Measurements from ENCODE around the gene LBX2. TPM values are rescaled to one million over a fixed set of nuclear protein-coding genes. Genes with fewer than 3 reads are reported as not detected.

The LBX2 gene
- total and polyA plus RNA-seq, 9 of the 15 experiments (the other 6 are each of a cell fraction or from before 2014, with no cell fraction given): 0.39 to 6.2 (median 1.8) TPM; not detected in 1

DNA sequence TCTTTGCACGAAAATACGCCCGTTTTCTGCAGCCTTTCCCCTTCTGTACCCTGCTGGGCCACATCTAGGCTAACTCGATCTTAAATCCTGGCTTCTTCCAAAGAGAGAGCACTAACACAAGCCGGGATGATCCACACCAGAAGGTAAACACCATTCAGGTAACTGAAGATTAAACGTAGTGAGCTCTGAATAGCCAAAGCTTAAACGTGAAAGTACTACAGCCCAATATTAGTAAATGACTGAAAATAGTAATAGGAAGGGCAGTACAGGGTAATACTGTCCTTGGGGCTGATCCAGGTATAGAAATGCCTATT is 26.5 kb downstream of the LBX2 start (continued):
- no peak for TF ChIP-seq NR2C2 (CRISPR knock-in tag; IDR thresholded peaks at IDR 0.05)
- TF ChIP-seq NR2C2 (tag; IDR thresholded peaks at IDR 0.05): peak; percentile 97; the same call in 1 of the 2 replicates
- TF ChIP-seq MAX (CRISPR knock-in tag; IDR thresholded peaks at IDR 0.05): no peak
- no peak for TF ChIP-seq SRSF3 (IDR thresholded peaks at IDR 0.05; ENCODE audit: insufficient read depth, low read length)
- no peak for TF ChIP-seq CHD2 (IDR thresholded peaks at IDR 0.05; ENCODE audit: low read depth, low read length)
- TF ChIP-seq ZNF778 (CRISPR knock-in tag; IDR thresholded peaks at IDR 0.05): no peak
- TF ChIP-seq MTA1 (IDR thresholded peaks at IDR 0.05; ENCODE audit: borderline replicate concordance): no peak
- TF ChIP-seq ZNF668 (CRISPR knock-in tag; IDR thresholded peaks at IDR 0.05): no peak
- TF ChIP-seq IFI16 (CRISPR knock-in tag; IDR thresholded peaks at IDR 0.05): no peak
- TF ChIP-seq, protein P1, sequence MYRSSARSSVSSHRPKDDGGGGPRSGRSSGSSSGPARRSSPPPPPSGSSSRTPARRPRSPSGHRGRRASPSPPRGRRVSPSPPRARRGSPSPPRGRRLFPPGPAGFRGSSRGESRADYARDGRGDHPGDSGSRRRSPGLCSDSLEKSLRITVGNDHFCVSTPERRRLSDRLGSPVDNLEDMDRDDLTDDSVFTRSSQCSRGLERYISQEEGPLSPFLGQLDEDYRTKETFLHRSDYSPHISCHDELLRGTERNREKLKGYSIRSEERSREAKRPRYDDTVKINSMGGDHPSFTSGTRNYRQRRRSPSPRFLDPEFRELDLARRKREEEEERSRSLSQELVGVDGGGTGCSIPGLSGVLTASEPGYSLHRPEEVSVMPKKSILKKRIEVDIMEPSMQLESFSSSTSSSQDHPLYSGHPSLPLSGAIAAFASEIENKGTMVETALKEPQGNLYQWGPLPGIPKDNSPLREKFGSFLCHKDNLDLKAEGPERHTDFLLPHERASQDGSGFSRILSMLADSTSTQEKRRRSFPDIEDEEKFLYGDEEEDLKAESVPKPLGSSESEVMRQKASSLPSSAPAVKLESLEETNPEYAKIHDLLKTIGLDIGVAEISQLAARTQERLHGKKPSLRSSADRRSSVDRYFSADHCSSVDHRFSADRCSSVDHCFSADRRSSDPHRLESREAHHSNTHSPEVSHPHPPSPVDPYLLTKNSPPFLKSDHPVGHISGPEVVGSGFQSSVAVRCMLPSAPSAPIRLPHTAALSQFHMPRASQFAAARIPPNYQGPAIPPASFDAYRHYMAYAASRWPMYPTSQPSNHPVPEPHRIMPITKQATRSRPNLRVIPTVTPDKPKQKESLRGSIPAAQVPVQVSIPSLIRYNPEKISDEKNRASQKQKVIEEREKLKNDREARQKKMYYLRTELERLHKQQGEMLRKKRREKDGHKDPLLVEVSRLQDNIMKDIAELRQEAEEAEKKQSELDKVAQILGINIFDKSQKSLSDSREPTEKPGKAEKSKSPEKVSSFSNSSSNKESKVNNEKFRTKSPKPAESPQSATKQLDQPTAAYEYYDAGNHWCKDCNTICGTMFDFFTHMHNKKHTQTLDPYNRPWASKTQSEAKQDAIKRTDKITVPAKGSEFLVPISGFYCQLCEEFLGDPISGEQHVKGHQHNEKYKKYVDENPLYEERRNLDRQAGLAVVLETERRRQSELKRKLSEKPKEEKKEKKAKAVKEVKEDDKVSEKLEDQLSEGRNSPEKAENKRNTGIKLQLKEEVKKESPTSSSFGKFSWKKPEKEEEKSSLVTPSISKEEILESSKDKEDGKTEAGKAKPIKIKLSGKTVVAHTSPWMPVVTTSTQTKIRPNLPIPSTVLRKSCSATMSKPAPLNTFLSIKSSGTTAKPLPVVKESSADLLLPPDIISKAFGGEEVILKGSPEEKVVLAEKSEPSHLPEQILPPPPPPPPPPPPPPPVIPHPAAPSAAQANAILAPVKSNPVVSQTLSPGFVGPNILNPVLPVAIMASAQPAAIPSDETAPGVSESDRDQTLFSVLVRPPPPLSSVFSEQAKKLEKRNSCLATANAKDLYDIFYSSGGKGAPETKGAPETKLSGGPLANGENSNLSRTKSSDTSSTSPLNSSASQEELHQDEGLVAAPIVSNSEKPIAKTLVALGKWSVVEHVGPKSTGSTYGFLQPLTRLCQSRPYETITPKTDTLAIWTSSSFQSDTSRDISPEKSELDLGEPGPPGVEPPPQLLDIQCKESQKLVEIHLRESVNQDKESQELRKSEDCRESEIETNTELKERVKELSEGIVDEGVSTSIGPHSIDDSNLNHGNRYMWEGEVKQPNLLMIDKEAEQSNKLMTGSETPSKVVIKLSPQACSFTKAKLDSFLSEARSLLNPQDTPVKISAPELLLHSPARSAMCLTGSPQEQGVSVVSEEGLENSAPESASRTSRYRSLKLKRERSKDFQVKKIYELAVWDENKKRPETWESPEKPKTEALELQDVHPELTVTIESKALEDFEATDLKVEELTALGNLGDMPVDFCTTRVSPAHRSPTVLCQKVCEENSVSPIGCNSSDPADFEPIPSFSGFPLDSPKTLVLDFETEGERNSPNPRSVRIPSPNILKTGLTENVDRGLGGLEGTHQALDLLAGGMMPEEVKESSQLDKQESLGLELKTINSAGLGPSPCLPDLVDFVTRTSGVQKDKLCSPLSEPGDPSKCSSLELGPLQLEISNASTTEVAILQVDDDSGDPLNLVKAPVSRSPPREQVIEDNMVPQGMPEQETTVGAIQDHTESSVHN (IDR thresholded peaks at IDR 0.05; ENCODE audit: borderline replicate concordance in 1 of 2, low read depth in 1 of 2): no peak
- no peak for TF ChIP-seq MCM5 (IDR thresholded peaks at IDR 0.05; ENCODE audit: low read depth)
- no peak for TF ChIP-seq HCFC1 (IDR thresholded peaks at IDR 0.05; ENCODE audit: low read depth, low read length)
- TF ChIP-seq FOXK2 (conservative IDR thresholded peaks at IDR 0.05 in 1 of 2, IDR thresholded peaks at IDR 0.05 in 1 of 2; ENCODE audit: low read depth in 2 of 2): peak; percentile 46 to 68
- no peak for TF ChIP-seq FOXM1 (IDR thresholded peaks at IDR 0.05; ENCODE audit: low read depth)
- TF ChIP-seq FOXM1 (CRISPR knock-in tag; IDR thresholded peaks at IDR 0.05; ENCODE audit: low read depth): no peak
- TF ChIP-seq ETV5 (CRISPR knock-in tag; IDR thresholded peaks at IDR 0.05; ENCODE audit: low read depth): no peak
- no peak for TF ChIP-seq RFX7 (CRISPR knock-in tag; IDR thresholded peaks at IDR 0.05)
- TF ChIP-seq SLC30A9 (CRISPR knock-in tag; IDR thresholded peaks at IDR 0.05): no peak

Measured in K562 (cell line).